Measurements from ENCODE around the gene AMELX.

DNA sequence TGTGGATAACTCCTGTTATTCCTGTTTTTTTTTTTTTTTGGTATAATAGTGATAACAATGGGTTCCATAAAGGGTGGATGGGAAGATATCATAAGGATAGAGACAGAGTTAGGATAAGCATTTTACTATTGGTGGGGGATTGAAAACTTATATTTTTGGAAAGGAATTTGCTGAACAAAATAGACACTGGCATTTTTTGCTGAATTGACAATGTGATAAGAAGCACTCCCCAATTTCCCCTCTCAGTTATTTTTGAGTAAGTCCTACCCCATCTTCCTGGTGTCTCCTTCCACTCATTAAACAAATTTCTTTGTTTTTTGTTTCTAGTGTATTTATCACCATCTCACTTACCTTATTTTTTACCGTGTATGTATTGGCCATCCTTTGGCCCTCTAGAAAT is 55.8 kb downstream of the AMELX start:
- no peak for TF ChIP-seq TAF1 (IDR thresholded peaks at IDR 0.05; ENCODE audit: borderline replicate concordance, low read depth, low read length)
- no peak for TF ChIP-seq POLR2AphosphoS5 (IDR thresholded peaks at IDR 0.05; ENCODE audit: low read depth, low read length)
